Right ventricle myocardium superior (tissue), 1 donor: Measurements from ENCODE around the gene SPECC1L. TPM values are rescaled to one million over a fixed set of nuclear protein-coding genes. Genes with fewer than 3 reads are reported as not detected.

Experiments
- ATAC-seq: fragments of 200-7000 bp; cut with Tn5 transposase; one replicate; pipeline ENCODE4 v1.9.1; 2020; ENCODE audit warnings: mild to moderate bottlenecking; ENCODE audit not compliant: poor library complexity
- DNase-seq: peaks from one replicate; pipeline ENCODE4 v3.0.0-alpha.2; 2020
- intact Hi-C: fragments of 100-400 bp; cut with DNase I; formaldehyde crosslinking; loops from one replicate; pipeline ENCODE4 v1.11.2; 2022
- total RNA-seq: library from RNA; stranded (reverse); fragmentation: NEBNext Ultra II Directional; extraction: Animal tissue kit (Norgen Biotek cat#: 25700); gene quantifications from one replicate; pipeline ENCODE4 v1.2.1, GENCODE V29; 2021
- donor health status: DM: no; HTN: yes; CAD: no; lungs with severe emphysema.

SPECC1L gene
- total RNA-seq, 1 donor from 2014 or later = 41.1 TPM

DNA sequence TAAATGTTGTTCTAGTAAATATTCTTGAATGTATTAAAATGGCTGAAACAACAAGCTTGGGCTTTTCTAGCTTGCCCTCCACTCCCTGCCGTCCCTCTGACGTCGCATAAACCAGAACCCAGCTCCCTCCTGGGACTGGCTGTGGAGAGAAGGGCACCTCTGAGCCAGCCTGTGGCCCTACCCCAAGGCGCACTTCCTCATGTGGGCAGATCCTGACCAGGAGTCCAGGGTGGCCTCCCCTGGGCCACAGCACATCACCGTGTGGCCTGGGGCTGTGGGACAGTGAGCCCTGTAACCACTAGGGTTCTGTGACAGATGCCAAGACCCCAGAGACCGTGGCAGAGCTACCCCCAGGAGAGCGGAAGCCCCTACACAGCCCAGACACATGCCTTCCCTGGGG is 146.6 kb downstream of the SPECC1L start:
- intact Hi-C loops = no loop called here
- ATAC-seq (no peak), DNase-seq (no peak)

DNA sequence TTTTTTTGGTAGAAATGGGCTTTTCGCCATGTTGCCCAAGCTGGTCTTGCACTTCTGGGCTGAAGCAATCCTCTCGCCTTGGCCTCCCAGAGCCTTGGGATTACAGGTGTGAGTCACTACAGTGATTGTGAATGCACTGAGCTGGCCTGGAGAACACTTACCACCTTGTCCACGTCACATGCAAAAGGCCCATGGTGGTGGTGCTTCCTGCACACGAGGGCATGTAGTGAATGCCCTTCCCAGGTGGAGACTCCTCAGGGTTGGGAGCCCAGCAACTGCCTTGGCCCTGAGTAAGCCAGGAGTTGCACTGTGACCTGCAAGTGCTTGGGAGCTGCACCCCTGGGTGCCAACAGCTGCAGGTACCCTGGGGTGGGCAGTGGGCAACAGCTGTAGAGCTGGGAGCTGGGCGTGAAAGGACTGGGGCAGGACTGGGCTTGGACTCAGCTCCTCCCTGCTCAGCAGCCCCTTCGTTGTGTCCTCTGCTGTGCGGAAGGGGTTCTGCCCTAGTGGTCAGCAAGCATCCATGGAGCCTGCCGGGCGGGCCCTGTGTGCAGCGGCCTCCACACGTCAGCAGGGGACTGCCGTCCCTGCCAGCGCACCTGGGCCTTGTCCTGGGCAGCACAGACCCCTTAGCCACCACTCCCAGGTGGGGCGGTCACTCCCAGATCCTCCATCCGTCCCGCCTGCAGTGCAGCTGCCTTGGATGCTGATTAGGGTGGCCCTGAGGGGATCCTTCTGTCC is 147.4 kb downstream of the SPECC1L start:
- ATAC-seq (no peak), DNase-seq (no peak)
- intact Hi-C loops = no loop called here

DNA sequence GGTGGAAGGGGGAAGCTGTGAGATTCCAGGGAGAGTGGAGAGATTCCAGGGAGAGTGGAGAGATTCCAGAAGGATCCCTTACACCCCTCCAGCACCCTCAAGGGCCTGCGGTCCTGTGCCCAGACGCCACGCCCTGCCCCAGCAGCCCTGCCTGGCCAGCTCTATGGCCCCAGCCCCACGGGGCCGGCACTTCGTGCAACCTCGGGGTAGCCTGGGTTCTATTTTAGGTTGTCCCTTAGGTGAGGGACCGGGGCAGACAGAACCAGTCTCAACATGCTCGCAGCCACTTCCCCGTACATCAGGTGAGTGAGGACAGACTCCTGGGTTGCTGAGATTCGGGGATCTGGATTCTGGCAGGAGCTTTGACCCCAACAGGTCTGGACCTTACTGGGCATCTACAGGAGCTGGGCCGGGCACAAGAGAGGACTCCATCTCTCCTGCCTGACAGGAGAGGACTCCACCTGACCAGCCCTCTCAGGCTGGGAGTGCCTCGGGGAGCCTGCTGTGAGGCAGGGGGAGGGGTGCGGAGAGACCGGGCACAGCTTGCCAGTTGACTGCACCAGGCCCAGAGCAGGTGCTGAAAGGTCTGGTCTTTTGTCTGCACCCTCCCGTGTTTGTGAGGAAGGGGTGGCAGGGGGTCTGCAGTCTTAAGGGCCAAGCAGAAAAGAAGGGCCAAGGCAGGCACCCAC is 148.3 kb downstream of the SPECC1L start:
- ATAC-seq (no peak), DNase-seq (peak; percentile 15)
- intact Hi-C loops = no loop called here

DNA sequence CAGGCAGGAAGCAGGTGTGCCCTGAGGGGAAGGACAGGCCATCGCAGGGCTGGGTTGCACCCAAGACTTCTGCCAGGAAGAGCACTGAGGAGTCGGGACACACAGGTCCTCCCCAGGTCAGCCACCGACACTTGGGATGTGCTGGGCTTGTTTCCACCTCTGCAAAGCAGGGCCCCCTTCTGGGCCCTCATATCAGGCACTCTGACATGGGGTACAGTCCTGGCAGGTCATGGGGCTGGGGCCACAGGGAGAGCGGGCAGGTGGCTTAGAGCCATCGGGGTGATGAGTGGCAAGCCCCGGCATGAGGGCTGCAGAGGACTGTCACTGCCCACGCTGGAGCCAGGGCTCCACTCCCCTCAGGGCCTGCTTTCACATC is 148.8 kb downstream of the SPECC1L start:
- DNase-seq (no peak), ATAC-seq (no peak)
- intact Hi-C loops = no loop called here

DNA sequence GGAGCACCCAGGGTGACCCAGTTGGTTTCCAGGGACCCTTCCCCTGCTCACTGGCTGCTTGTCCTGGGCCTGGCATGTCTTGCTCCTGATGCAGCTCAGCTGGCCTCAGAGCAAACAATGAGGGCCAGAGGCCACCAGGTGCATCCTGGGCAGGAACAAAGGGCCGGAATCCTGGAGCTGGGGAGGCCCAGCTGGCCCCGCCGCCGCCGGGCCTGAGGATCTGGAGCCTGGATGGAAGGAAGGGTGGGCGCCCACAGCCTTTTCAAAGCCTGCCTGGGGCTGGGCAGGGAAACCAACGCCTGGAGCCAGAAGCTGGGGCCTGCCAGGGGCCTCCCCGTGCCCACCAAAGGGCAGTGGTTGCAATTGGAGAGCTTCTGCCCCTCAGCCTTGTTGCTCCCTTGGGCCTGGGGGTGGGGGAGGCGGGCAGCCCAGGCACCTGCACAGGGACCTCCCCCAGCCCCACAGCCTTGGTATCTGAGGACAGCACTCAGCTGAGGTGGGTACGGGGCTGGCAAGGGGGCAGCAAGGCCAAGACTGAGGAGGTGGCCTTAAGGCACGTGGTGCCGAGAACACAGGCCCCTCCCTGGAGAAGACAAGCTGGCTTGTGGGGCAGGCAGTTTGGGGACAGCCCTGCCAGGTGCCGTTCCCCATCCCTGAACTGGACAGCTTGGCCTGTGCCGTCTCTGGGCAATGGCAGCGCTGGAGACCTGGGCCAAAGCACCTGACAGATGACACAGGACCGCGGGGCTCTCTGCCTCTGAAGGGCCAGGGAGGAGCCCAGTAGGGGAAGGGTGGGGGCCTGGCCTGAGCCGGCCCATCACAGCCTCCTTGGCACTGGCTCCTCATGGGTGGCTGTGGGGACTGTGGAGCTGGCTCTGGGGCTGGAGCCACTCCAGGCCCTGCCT is 149.7 kb downstream of the SPECC1L start:
- peak; percentile 44 for DNase-seq
- intact Hi-C loops = loop anchor here (5.0 kb wide), 1 partner anchor 82 kb away; no protein-coding TSS in a partner anchor
- peak; percentile 7 for ATAC-seq

DNA sequence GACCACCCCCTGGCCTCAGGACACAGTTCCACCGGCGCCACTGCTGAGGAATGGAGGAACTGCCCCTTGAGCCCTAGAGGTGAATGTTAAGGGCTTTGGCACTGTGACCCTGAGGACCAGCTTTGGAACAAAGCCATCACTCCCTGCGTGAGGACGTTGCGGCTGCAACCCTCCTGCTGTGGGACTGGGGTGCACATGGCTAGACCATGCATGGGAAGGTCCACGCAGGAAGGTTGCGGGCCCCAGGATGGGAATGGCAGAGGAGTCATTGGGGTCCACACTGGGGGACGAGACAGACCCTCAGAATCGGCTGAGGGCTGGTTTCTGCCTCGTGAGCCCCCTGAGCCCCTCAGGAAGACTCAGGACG is 150.3 kb downstream of the SPECC1L start:
- intact Hi-C loops = loop anchor here (5.0 kb wide), 1 partner anchor 81 kb away; no protein-coding TSS in a partner anchor
- DNase-seq (no peak), ATAC-seq (no peak)

DNA sequence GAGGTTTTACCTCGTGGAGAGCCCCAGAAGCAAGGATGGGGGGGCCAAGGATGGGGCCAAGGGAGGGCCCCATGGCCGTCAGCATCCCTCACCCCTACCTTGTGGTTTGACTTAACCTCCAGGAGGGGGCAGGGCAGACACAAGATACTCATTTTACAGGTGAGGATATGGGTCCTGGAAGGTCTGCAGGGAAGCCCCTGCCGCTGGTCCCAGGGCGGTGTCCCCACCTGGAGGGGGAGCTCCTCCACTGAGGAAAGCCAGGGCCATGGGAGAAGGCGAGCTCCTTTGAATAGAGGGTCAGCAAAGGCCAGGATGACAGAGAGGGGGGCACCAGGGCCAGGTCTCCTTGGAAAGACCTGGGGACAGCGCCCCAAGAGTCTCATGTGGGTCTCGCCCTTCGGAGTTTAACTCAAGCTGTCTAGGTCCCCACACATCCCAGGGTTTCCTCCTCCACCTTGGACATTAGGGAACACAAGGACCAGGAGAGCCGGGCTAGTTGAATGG is 150.8 kb downstream of the SPECC1L start:
- intact Hi-C loops = loop anchor here (5.0 kb wide), 1 partner anchor 81 kb away; no protein-coding TSS in a partner anchor
- peak; percentile 37 for DNase-seq
- ATAC-seq = no peak

DNA sequence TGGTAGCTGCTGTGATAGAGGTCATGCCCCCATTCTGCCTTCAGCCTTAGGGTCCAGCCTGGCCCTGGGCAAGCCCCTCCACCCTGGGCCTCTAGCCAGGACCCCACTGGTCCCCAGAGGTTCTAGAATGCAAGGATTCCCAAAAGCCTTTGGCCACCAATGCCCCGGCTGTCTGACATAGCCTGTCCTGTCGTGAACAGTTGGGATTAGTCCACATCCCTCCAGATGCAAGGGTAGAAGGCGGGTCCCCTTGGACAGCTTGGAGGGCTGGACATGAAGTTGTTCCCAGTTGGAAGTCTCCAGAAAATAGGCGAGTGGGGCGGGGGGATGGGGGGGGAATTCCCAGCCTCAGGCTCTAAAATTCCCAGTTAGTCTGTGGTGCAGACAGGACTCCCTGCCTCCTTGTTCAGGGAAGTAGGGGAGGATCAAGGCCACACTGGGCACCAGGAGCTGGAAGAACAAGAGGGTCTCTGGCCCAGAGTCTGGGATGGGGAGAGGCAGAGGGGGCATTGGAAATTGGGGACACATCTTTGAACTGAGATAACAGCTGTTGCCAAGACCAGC is 151.6 kb downstream of the SPECC1L start:
- ATAC-seq (no peak), DNase-seq (peak; percentile 42)
- intact Hi-C loops = loop anchor here (5.0 kb wide), 1 partner anchor 80 kb away; no protein-coding TSS in a partner anchor

DNA sequence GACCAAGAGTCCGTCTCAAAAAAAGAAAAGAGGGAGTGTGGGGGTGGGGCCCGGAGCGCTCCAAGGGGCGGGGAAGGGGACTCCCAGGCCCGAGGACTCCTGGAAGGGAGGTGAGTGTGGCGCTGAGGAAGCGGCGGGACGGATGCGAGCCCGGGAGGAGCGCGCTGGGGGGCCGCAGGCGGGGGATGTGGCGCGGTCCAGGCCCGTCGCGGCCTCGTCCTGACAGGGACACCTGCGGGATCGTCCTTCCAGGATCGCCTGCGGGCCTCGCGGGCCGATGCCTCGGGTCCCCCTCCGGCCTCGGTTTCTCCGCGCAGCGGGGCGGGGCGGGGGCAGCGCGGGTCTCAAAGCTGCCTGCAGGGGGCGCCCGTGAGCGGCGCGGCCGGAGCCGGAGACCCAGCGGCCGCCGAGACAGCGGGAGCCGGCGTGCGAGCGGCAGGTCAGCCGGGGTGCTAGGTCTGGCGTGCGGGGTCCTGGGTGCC is 152.9 kb downstream of the SPECC1L start:
- ATAC-seq (peak; percentile 85), DNase-seq (peak; percentile 82)
- intact Hi-C loops = loop anchor here (5.0 kb wide), 1 partner anchor 79 kb away; no protein-coding TSS in a partner anchor

DNA sequence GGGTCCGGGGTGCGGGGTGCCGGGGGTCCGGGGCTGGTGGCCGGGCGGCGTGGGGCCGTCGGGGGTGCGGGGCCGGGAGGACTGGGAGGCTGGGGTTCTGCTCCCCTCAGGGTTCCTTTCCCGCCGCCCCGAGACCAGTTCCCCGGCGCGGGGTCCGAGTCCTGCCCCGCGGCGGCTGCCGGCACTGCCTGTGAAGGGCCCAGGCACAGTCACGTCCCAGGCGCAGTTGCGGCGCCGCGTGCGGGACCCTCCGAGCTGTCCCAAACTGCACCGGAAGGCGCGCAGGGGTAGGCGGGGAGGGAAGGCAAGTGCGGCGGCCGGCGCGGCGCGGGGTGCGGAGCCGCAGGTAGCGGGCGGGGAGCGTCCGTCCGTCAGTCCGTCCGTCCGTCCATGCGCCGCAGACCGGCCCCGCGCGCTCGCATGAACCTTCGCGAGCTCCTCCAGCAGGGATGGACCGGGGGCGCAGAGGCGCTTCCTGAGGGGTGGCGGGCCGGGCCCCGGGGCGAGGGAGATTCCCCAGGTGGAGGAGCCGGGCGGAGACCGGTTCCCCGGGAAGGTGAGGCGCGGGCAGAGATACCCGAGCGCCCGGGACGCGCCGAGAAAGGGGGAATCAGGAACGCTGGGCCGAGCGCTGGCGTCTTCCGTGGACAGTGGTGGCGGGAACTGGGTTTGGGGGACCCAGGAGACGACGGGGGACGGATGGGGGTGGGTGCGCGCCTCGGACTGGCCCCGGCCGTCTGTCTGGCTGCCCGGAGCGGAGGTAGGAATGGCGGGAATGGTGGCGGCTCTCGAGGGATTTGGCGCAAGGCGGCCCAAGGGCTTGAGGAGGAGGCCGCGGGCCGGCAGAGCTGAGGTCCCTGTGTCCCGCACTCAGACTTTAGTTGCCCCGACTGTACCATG is 153.6 kb downstream of the SPECC1L start:
- DNase-seq (peak; percentile 46), ATAC-seq (peak; percentile 21)
- intact Hi-C loops = loop anchor here (5.0 kb wide), 1 partner anchor 78 kb away; no protein-coding TSS in a partner anchor

DNA sequence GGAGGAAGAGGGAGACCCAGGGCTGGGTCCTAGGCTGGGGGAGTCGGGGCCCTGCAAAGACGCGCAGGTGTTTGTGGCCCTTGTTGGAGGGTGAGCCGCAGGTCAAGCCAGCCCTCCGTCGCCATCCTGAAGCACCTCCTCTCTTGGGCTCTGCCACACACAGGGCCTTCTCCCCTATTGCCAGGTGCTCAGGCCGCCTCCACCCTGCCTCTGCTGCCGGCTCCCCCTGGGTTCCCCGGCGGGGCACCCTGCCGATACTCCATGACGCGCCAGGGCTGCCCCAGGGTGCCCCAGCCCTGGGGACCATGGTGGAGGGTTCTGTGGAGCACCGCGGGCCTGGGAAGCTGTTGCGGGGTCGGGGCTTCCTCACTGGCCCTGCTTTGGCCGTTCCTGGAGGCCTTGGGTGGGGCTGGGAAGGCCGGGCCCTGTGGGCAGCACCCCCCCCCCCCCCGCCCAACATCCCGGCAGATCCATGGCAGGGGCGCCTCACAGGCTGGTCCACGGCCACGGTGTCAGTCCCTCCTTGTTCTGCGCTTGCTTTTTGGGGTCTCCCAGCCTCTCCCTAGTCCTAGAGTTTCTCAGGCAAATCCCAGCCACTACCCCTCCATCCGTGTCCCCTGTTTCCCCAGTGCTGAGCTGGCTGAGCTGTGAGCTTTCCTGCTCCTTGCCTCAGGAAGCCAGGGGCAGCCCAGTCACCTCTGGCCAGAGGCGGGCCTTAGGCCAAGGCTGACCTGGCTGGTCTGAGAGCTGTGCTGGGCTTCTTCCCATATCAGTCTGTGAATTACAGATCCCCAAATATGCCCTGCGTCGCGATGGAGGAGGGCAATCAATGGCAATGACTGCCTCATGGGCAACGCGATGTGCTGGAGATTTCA is 154.5 kb downstream of the SPECC1L start:
- DNase-seq = no peak
- no peak for ATAC-seq
- intact Hi-C loops = loop anchor here (5.0 kb wide), 1 partner anchor 77 kb away; no protein-coding TSS in a partner anchor

DNA sequence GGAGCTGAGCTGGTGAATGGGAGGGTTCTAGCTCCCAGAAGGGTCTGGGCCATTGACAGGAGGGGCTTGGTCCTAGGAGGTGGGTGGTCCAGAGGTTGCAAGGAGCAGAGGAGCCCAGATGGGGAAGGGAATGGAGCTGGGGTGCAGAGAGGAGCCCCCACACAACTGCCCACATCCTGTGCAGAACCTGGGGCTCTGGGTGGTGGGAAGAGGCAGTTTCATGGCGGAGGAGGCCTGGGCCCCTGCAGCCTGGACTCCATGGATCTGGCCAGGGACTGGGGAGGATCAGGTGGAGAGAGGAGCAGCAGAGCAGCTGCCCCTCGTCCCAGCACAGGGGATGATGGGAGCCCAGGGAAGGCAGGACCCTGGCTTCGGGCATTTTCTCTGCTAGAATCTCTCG is 155.8 kb downstream of the SPECC1L start:
- DNase-seq (no peak), ATAC-seq (no peak)
- intact Hi-C loops = no loop called here

DNA sequence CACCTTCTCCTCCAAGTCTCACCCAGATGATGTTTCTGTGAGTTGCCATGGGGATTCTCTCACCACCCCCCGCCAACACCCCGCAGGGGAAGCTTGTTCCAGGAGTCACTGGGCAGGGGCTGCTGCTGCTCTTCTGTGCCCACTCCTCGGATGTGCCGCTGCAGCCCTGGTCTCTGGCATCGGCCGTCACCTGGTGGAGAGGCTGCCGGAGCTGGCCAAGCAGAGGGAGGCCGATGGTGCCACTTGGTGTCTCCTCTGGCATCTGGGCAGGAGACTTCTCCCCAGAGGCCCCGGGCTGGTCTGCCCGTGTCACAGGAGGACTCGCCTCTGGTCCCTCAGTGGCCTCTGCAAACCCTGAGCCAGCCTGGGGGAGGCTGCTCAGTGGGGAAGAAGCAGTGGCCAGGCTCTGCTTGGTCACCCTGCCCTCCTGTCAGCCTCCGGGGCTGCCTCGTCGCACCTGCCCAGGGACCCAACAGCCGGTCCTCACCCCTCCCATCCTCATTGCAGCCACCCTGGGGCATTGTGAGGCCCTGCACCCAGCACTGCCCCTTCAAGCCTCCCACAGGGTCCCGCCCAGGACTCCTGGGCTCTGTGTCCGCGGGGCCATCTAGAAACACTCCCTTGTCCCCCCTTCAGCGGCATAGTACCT is 156.3 kb downstream of the SPECC1L start:
- DNase-seq = no peak
- no peak for ATAC-seq
- intact Hi-C loops = no loop called here

DNA sequence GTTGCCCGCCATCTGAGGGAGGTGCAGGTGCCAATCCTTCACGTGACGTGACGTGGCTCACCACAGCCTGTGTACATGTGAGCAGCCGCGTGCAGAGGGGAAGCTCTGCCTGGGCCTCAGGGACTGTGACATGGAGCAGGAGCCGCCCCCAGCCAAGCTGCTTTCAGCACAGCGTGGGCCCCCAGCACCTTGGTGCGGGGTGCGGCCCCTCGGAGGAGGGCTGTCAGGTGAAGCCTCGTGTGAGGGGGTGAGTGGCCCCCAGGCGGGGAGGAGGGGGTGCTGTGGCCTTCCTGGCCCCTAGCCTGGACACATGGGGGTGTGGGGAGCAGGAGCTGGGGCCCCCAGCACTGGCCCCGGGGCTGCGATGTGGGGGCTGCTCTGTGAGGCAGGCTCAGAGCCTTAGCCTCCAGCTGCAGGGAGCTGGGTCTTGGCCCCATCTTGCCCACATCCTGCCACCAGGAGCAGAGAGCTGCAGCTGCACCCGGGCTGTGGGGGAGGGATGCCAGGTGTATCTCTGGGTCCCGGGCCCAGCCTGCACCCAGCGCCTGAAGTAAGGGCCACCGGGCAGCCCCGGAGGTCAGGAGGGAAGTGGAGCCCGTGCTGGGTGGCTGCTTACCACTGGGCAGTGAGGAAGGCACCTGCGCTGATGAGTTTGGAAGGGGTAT is 157.0 kb downstream of the SPECC1L start, which contains the start of gene ADORA2A:
TSS of gene ADORA2A (plus strand) at position 100 of the 665 bp plus-strand sequence. CDS start 5,806 bp downstream, outside the sequence.
- intact Hi-C loops = no loop called here
- ATAC-seq (no peak), DNase-seq (peak; percentile 70)

DNA sequence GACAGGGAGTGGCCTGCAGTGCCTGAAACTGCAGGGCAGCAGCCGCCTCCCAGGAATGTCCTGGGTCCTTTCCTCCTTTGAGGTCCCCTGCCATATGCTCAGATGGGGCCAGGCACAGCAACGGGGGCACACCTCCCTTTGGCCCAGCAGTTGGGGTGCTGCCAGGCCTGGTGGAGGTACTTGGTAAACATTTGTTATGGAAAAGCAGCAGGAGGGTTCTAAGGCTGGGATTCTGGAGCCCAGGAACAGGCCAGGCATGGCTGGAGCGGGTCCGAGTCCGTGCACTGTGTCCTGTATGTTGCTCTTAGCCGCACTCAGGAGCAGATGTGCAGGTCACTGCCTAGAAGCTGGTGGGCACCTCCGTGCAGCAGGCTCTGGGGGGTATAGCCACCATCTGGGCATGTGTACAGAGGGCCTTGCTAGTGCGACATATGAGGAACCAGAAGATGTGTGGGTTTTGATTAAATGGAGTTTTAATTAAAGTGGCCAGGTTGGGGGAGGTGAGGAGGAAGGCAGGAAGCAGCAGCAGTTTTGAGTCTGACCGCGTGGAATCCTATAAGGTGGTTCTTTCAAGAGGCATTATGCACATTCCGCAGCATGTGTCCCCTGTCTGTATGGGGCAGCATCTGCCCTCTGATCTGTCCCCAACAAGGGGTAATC is 158.2 kb downstream of the SPECC1L start:
- DNase-seq = no peak
- ATAC-seq = no peak
- intact Hi-C loops = no loop called here
